Hepatic stellate cell (primary cell): ENCODE data around the gene OGG1.
A peak's percentile ranks its signal among the peaks of the same experiment; 100 is the strongest.
"Not testable (repeated sequence)": the region's sequence is repeated elsewhere in the genome, so short reads cannot be mapped to it uniquely, and the experiment has no call there.

Source experiments
- DNase-seq: peaks from one replicate; pipeline ENCODE4 v3.0.0; 2011; ENCODE audit warnings: low spot score

Gene OGG1

DNA sequence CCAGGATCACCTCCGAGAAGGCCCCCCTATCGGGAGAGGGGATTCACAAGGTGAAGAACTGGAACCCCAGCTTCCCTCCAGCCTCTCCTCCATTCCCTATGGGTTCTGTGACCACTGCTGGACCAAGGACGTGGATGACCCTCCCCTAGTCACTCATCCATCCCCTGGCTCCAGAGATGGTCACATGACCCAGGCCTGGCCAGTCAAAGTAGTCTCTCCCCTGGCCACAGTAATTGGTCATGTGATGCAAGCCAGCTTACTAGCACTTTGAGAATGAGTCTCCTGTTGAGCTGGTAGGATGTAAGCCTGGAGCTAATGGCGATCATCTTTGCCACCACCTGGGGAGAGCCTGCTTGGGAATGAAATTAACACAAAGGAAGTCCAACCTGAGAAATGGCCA lies 16.1 kb downstream of the OGG1 start:
- DNase-seq: no peak

DNA sequence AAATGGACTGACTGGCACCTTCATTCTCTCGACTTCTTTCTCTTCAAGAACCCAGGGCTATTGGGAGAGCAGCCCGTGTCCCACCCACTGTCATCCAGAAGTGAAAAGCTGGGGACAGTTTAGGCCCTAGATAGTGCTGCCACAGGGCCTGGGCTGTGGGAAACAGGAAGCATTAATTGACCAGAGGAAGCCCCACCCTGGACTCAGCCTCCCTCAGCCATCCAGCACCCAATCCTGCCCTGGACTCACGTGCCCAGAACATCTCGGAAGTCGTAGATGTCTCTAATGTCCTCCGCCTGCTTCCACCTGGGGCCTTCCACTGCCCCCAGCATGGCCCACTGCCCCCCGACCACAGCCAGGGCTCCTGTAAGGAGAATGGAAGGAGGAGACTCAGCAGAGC lies 17.7 kb downstream of the OGG1 start:
- no peak for DNase-seq

DNA sequence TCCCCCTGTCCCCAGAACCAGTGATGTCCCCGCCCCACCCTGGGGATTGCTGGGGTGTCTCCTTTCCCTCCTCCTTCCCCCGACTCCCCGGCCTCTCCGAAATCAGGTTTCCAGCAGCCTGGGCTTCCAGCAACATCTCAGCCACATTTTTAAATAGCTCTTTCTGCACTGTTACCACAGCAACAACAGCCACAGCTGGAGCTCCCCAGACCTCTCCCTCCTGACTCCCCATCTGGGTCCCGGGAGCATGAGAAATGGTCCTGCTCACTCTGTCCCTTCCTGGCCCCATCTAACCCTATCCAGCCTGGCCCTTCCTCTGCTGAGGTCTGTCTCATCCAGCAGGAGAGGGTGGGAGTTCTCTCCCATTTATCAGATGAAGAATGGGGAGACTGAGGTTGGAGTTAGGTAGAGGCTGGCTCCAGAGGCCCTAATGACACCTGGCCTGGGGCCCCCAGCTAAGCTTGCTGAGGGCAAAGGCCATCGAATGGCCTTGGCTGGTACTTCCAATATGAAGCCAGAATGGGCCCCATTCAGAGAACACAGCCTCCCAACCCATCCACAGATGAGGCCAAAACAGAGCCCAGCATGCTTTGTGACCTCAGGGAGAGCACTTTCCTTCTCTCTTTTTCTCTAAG lies 18.5 kb downstream of the OGG1 start:
- DNase-seq: no peak

DNA sequence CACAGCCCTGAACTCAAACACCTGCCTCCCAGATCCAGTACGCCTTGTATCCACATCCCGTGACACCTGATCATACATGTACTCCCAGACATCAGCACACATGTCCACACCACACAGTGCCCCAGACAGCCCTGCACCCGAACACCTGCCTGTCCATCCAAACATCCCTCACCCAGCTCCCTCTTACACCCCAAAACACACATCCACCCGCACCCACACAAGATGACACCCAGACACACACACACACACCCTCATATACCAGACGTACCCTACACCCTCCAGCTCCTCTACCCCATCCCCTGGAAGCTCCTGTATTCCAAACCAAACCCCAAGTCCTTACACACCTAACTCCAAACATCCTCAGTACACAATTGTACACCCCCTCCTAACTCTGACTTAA lies 19.3 kb downstream of the OGG1 start:
- no peak for DNase-seq

DNA sequence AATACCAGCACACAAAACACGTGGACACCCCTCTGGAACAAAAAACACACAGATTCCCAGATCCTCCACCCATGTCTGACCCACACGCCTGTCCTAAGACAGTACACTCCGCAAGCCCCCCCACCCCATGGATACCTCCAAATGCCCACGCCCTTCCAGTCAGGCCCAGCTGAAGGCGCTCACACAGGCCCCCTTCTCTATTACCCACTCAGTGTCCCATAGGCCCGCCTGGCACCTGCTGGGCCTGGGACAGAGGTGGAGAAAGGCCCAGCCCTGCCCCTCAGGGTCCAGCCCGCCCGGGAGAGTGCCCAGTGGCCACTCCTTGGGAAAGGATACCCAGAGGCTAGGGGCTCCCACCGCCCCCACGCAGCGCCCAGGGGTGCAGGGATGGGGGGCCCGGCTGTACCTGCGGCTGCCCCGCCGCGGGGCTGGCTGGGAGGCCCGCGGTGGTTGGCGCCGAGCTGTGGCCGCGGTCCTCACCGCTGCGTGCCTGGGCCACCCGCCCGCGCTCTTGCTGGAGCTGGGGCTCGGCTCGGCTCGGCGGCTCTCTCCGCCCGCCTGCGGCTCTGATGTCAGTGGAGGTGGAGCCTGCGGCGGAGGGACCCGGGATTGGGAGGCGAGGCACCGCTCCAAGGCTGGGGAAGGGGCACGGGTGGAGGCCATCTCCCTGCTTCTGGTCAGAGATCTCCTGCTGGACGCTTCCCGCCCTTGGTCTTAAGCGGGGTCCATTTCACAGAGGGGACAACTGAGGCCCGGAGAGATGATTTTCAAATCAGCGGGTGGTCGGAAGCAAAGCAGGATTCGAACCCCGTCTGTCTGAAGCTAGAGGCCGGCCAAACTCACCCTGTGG lies 19.9 kb downstream of the OGG1 start, which contains the start of gene CAMK1:
Gene CAMK1, minus strand, starts transcription at position 522 of the 850 bp plus-strand sequence. CDS start 2,198 bp downstream, outside the sequence.
- peak; percentile 91 for DNase-seq

DNA sequence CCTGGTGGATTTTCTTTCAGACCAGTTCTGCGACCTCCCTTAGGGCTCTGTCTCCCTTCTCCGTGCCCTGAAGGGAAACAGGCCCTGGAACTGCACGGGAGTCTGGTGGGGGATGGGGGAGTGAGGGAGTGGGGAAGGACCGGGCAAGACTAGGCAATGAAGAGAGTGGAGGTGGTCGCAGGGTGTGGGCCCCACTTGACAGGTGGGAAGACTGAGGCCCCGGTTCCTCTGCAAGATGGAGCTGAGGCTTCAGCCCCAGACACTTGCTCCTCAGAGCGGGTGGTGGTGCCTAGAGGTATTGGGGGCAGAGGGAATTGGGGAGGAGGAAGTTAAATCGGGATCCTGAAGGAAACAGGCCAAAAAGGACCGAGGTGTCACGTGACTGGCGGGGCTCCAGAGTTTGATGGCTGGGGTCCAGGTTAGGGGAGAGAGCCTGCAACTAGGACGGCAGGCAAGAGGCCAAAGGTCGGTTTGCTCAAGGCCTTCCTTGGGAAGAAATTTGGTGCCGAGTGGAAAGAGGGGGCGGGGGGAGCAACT lies 20.6 kb downstream of the OGG1 start:
- DNase-seq: no peak

DNA sequence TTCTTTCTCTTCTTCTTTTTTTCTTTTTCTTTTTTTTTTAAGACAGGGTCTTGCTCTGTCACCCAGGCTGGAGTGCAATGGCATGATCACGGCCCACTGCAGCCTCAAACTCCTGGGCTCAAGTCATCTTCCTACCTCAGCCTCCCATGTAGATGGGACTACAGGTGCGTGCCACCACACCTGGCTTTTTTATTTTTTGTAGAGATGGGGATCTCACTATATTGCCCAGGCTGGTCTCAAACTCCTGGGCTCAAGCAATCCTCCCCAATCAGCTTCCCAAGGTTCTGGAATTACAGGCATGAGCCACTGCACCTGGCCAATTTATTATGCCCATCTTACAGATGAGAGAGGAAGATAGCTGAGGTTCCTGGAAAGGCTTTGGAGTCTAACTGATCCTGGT lies 21.3 kb downstream of the OGG1 start:
- not testable (repeated sequence) for DNase-seq

DNA sequence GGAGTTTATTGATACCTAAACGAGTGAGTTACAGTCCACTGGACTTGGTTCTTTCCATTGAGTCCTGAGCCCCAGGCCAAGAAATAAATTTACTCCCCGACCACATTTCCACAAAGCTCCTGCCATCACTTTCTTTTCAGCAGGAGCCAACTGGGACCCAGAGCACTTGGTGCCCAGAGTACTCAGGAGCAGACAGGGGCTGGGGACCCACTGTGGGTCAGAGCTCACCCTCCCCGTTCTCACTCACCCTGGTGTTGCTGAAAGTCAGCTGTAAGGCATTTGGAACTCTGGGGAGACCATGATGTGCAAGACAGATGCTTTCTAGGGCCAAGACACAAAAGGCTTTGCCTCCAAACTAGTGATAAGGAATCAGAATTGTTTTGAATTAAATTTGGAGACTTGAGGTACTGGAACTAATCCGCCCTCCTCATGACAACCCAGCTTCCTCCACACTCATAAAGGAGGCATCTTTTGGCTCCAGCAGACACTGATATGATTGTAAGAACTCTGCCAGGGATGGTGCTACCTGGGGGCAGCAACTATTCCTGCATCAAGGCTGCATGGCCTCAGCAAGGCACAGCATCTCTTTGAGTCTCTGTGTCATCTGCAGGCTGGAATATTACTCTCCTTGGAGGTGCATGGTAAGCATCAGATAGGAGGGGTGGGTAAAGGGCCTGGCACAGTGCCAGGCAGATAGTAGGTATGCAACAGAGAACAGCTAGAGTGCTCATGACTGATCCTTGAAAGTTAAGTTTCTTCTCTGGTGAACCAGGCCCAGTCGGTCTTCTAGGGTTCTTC lies 27.3 kb downstream of the OGG1 start:
- no peak for DNase-seq

DNA sequence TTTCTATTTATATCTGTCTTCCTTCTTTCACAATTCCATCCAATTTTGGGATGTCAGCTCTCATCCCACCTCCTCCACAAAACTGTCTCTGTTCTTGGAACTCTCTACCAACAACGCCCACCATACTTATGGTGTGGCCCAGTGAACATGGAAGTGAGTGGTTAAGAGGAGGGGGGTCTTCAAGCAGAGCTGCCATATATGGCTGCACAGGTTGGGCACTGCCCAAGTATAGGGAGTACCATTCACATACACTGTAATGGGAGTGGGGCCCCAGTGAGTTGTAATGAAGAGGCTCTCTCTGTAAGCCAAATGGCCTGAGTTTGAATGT lies 27.9 kb downstream of the OGG1 start:
- DNase-seq: no peak

DNA sequence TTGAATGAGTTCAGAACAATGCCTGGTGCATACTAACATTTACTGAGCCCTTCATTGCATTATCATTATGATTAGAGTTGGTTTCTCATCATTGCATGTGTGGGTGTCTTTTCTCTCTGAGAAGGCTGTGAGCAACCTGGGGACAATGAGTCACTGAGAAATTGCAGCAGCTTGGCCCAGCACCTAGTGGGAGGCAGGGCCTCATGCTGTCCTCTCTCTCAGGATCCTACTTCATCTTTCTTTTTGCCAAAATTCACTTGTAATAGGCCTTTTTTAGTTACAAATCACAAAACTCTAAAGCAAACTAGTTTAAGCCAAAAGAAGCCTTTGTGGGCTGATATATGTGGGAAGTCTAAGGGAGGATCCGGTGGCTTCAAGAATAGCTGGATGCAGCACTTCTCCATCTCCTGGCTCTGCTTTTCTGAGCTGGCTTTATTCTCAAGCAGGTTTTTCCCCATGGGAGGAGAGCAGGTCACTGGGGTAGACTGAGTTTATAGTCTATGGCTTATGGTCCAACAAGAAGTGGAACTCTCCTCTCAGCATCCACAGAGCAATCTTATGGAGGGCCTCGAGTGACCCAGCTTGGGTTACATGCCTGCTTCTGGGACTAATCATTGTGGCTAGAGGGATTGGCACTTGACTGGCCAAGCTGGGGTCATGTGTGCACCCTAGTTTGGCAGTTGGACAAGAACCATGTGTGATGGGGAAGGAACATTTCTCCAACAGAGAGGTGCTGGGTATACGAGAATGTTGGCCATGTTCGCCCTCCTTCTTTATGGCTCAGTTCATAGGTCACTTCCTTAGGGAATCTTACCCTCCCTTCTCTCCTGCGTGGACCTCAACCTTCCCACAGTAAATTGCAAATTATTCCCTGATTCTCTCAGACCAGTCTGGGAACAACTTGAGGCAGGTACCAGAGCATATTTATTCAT lies 28.7 kb downstream of the OGG1 start:
- no peak for DNase-seq

DNA sequence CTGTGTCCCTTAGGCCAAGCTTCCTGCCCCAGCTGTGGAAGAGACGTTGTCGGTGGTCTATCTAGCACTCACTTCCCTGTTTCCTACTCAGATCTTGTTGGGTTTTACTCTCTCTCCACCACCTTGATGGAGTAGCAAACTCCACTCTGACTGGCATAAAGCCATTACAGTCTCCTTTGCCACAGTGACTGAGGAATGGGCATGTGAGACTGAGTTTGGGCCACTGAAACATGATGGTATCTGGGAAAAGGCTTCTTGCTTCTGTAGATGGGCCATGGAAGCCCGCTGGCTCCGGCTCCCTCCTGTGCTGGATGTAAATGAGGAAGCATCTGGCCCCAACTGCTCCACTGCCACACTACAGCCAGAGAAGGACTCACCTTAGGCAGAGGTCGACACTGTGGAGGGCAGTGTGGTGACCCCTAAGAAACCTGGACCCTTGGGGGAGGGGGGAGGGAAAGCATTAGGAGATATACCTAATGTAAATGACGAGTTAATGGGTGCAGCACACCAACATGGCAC lies 29.4 kb downstream of the OGG1 start:
- no peak for DNase-seq

DNA sequence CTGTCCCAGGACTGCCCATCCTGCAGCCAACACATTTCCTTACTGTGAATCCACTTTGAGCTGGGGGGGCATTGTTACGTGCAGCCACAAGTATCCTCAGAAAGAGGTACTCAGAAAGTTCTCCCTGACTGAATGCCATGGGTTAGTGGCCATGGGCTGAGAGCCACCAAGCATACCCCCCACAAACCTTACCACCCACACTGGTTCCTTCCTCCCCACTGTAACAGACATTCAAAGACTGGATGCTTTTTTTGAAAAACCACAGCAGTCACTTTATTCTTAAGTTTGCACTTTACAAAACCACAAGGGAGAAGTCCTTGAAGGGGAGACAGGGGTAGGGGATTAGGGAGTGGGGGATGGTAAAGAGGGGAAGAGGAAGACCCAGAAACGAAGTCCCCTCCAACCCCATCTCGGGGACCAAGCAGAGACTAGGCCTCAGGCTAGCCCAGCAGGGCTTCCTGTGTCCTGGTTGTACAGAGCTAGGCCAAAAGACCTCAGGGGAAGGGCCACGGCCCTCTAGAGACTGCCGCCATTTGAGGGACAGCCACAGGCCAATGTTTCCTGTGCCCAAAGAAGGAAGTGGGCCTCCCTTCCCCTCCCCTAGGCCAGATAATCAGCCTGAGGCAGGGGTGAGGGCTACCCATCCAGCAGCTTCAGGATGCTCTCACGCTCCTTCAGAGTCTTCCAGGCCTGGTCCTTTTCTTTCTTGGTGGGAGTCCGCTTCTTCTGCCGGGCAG lies 30.1 kb downstream of the OGG1 start:
- DNase-seq: no peak

DNA sequence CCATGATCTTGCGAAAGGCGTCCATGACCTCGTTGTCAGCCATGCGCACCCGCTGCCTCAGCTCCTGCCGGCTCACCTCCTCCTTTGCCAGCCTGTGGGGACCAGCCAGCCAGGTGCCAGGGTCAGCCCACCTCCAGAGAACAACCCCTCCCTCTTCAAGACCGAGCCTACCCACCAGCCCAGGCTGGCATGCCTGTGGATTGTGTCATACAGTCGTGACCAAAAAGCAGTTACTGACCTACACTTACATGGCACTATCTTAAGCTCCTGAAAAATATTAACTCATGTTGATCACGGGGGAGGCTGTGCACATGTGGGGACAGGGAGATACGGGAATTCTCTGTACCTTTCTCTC lies 30.7 kb downstream of the OGG1 start:
- DNase-seq: no peak

DNA sequence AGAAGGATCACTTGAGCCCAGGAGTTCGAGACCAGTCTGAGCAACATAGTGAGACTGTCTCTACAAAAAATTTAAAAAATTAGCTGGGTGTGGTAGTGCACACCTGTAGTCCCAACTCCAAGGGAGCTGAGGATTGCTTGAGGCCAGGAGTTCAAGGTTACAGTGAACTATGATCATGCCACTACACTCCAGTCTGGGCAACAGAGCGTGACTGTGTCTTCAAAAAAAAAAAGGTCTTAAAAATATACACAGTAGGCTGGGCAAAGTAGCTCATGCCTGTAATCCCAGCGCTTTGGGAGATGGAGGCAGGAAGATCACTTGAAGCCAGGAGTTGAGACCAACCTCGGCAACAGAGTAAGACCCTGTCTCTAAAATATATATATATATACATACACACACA lies 31.2 kb downstream of the OGG1 start:
- no peak for DNase-seq

DNA sequence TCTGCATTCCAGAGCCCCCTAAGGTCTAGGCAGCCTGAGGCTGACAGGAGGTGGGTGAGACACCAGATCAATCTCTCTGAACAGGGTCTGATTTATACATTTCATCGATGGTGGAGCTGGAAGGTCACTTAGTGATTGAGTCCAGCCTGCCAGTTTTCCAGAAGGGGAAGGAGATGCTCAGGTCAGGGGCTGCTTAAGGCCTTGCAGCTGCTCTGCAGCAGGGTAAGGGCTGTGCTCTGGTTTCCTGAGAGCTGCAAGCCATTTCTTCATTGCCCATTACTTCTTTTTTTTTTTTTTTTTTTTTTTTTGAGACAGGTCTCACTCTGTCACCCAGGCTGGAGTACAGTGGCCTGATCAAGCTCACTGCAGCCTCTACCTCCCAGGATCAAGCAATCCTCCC lies 31.8 kb downstream of the OGG1 start:
- no peak for DNase-seq

DNA sequence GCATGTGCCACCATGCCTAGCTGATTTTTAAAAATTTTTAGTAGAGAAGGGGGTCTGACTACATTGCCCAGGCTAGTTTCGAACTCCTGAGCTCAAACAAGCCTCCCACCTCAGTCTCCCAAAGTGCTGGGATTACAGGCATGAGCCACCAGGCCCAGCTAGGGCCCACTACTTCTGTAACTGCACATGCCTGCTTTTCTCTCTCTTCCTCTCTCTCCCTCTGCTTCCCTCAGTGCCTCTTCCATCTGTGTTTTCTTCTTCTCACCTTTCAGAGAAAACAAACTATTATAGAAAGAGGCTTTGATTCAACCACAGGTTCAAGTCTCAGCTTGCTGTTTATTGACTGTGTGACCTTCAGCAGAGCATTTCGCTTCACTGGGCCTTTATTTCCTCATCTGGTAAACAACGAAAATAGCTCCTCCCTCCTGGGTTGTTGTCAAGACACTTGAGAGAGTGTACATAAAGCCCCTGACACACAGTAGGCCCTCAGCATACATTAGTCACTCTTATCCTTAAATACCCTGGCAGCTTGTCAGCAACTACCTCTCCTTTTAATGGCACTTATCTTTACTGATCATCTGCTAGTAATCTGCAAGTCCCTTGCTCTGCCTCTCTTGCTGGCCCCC lies 32.3 kb downstream of the OGG1 start:
- DNase-seq: no peak

DNA sequence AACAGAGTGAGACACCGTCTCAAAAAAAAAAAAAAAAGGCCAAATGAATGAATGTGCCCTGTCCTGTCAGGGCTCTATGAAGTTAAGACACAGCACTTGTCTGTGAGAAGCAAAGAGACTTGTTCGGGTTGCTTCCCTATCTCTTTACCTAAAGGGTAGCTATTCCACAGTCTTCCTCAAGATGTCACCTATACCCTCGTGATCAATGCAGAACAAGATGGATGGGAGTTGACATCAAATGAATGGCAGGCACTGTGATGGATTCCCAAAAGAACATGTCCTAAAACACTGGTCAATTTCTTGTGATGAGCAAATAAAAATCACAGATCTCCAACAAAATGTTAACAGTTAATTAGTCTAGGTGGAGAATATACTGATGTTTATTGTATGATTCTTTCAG lies 33.0 kb downstream of the OGG1 start:
- DNase-seq: no peak

DNA sequence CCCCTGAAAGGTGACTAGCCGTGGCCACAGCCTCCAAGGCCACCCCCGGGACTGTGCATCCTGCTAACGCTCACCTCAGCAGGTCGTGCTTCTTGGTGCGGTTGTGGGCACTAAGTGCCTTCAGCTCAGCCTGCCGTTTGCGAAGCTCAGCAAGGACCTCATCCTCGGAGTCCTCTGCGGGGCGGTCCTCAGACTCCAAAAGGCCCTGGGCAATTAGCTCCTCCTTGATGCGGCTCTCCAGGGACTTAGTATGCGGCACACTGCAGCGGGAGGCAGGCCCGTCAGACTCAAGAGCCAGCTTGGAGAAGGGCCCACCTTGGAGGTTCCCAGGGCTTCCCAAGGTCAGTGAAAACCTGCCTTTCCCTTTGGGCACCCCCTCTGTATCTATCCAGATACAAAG lies 34.2 kb downstream of the OGG1 start:
- DNase-seq: no peak

DNA sequence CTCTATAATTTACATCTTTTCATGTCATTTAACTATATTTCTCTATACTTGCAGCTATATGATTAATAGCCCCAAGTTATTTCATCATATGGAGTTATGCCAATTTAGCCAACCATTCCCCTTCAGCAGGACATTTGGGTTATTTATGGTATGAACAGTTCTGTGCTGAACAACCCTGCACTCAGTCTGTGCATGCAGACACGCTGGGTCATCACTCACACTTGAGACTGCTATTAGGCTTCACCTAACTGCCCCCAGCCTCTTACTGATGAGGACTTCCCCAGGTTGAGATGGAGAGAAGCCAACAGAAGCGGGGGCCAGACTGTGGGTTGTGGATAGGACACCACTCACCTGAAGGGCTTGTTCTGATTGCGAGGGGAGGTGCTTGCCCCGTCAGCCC lies 35.2 kb downstream of the OGG1 start:
- DNase-seq: no peak

DNA sequence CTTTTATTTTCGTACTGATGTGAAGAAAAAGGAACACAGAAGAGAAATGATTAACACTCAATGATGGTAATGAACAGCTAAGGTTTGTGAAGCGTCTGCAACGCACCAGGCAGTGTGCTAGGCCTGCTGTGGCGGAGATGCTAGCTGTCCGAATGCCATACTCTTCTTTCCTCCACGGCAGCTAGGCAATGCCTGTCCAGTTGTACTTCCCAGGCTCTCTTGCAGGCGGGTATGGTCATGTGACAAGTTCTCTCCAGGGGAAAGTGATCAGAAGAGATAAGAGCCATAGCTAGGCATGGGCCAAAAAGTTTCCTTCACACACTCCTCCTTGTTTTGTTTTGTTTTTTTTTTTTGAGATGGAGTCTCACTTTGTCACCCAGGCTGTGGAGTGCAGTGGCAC lies 35.9 kb downstream of the OGG1 start:
- DNase-seq: no peak
